Erythroblast (primary cell): Measurements from ENCODE around the gene ISG20L2.
"Not testable (repeated sequence)": the region's sequence is repeated elsewhere in the genome, so short reads cannot be mapped to it uniquely, and the experiment has no call there.

ENCODE experiments used
- GATA1 ChIP-seq: IDR thresholded peaks from 2 replicates; pipeline ENCODE4 v1.6.1; 2011; ENCODE audit warnings: low read depth, mild to moderate bottlenecking, control low read depth, low read length, moderate library complexity
- POLR2A ChIP-seq: IDR thresholded peaks from 2 replicates; pipeline ENCODE4 v1.6.1; 2011; ENCODE audit warnings: mild to moderate bottlenecking, low read length

- TF ChIP-seq POLR2A, GATA1: not testable (repeated sequence)
These were observed 36.6 kb upstream of the ISG20L2 start for GRCh38 chr1:156765136-156765535.
